ENCODE measurements around the gene HOXA13.

DNA sequence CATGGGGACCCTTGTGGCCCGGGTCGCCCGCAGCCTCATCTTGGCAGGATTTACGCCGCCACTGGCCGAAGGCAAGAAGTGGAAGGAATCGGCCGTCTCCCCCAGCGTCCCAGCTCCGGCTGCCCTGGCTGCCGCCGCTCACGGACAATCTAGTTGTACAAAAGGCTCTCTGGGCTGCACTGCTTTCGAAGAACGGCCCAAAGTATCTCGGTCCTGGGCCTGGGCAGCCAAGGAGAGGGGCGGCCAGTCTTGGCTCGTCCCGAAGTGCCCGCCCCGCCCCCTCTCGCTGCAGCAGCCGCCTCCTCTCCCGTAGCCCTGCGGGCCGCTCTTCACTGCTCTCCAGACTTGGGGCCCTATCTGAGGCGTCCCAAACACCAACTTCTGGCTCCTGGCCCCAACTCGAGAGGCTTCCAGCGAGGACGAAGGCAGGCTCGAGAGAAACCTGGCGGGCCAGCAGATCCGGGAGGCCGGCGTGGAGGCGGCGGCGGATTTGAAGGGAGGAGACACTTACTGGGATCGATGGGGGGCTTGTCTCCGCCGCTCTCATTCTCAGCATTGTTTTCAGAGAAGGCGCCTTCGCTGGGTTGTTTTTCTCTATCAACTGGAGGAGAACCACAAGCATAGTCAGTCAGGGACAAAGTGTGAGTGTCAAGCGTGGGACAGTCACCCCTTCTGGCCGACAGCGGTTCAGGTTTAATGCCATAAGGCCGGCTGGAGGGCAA, 35.4 kb downstream of the HOXA13 start:
- TF ChIP-seq POLR2A (IDR thresholded peaks at IDR 0.05) (no peak), CTCF (IDR thresholded peaks at IDR 0.05) (no peak)

Measured in heart left ventricle (tissue), 13 donors.